HEK293T (cell line): ENCODE results near the gene ZNF579.
A peak's percentile ranks its signal among the peaks of the same experiment; 100 is the strongest.

Source experiments
- CTCF ChIA-PET: fragments of 350-600 bp; formaldehyde crosslinking; extraction: SDS; loops from one replicate; lab custom pipeline; 2021; ENCODE audit warnings: antibody characterized with exemption, inconsistent platforms; lab: Yijun Ruan, JAX
- POLR2A ChIA-PET: fragments of 350-600 bp; formaldehyde crosslinking; extraction: SDS; loops from one replicate; lab custom pipeline; 2020; ENCODE audit warnings: antibody characterized with exemption, inconsistent platforms; lab: Yijun Ruan, JAX
- DNase-seq: peaks from one replicate; pipeline ENCODE4 v3.0.0; 2012; ENCODE audit warnings: mixed read lengths; ENCODE audit errors: extremely low spot score
- ARNT ChIP-seq: fragments of 450-650 bp; IDR thresholded peaks from 2 replicates; pipeline ENCODE4 v1.6.1; 2017; ENCODE audit warnings: mild to moderate bottlenecking
- BHLHE40 ChIP-seq: fragments of 450-650 bp; IDR thresholded peaks from 2 replicates; pipeline ENCODE4 v1.6.1; 2016; ENCODE audit warnings: mild to moderate bottlenecking, moderate library complexity, borderline replicate concordance
- CTBP1 ChIP-seq: fragments of 450-650 bp; IDR thresholded peaks from 2 replicates; pipeline ENCODE4 v1.6.1; 2016; ENCODE audit warnings: borderline replicate concordance
- ELF4 ChIP-seq: fragments of 450-650 bp; IDR thresholded peaks from 2 replicates; pipeline ENCODE4 v1.6.1; 2017; ENCODE audit warnings: antibody characterized with exemption
- FOXA1 ChIP-seq: fragments of 450-650 bp; IDR thresholded peaks from 2 replicates; pipeline ENCODE4 v1.6.1; 2016; ENCODE audit warnings: mild to moderate bottlenecking
- FOXK2 ChIP-seq: fragments of 450-650 bp; IDR thresholded peaks from 2 replicates; pipeline ENCODE4 v1.6.1; 2016; ENCODE audit warnings: mild to moderate bottlenecking
- FOXM1 ChIP-seq: fragments of 450-650 bp; IDR thresholded peaks from 2 replicates; pipeline ENCODE4 v1.6.1; 2017; ENCODE audit warnings: mild to moderate bottlenecking, borderline replicate concordance
- HDGF ChIP-seq: fragments of 450-650 bp; IDR thresholded peaks from 2 replicates; pipeline ENCODE4 v1.6.1; 2017; ENCODE audit warnings: antibody characterized with exemption, borderline replicate concordance
- L3MBTL2 ChIP-seq: fragments of 450-650 bp; conservative IDR thresholded peaks from 2 replicates; pipeline ENCODE4 v1.6.1; 2016; ENCODE audit warnings: mild to moderate bottlenecking
- LEF1 ChIP-seq: fragments of 450-650 bp; IDR thresholded peaks from 2 replicates; pipeline ENCODE4 v1.6.1; 2017; ENCODE audit warnings: mild to moderate bottlenecking, borderline replicate concordance
- NFRKB ChIP-seq: fragments of 450-650 bp; IDR thresholded peaks from 2 replicates; pipeline ENCODE4 v1.6.1; 2016; ENCODE audit warnings: mild to moderate bottlenecking, moderate library complexity
- PKNOX1 ChIP-seq: fragments of 450-650 bp; IDR thresholded peaks from 2 replicates; pipeline ENCODE4 v1.6.1; 2016
- SP1 ChIP-seq: fragments of 450-650 bp; IDR thresholded peaks from 2 replicates; pipeline ENCODE4 v1.6.1; 2017
- SUZ12 ChIP-seq: fragments of 450-650 bp; IDR thresholded peaks from 2 replicates; pipeline ENCODE4 v1.6.1; 2016; ENCODE audit warnings: mild to moderate bottlenecking
- TARDBP ChIP-seq: fragments of 450-650 bp; IDR thresholded peaks from 2 replicates; pipeline ENCODE4 v1.6.1; 2016
- ZNF384 ChIP-seq: fragments of 450-650 bp; IDR thresholded peaks from 2 replicates; pipeline ENCODE4 v1.6.1; 2016

ZNF579 gene

GRCh38 chr19:55580628-55581144, at the start of gene ZNF579:
Gene ZNF579, minus strand, starts transcription at chr19:55580848. Its CDS starts 1,209 bp downstream, at chr19:55579639.
- DNase-seq, result peak; percentile 83
- TF ChIP-seq L3MBTL2 (no peak), FOXM1 (peak; percentile 36; the same call in 1 of the 2 replicates)
- CTCF ChIA-PET, result interaction anchor here (1.2 kb wide), 1 partner anchor 77 kb away, joined by 3 read pairs; no protein-coding TSS in a partner anchor
- POLR2A ChIA-PET, result interaction anchor here (0.6 to 2.7 kb wide), 15 partner anchors 10 to 74 kb away, joined by 3 to 26 read pairs (median 3); partner anchors contain the start of genes FIZ1, ZNF524 and ZNF865

- TF ChIP-seq BHLHE40, result no peak
- TF ChIP-seq SUZ12, result no peak
- TF ChIP-seq CTBP1, result no peak
- no peak for TF ChIP-seq NFRKB
- no peak for TF ChIP-seq ZNF384
- no peak for TF ChIP-seq ARNT
- CTCF ChIA-PET, result no interaction called here
- POLR2A ChIA-PET, result interaction anchor here (1.3 to 1.4 kb wide), 2 partner anchors 22 to 28 kb away, joined by 5 read pairs; partner anchors contain the start of genes U2AF2 and ZNF865
- no peak for DNase-seq
Measured at GRCh38 chr19:55626350-55626749, 45.7 kb upstream of the ZNF579 start.

- no peak for DNase-seq
- ChIA-PET POLR2A (interaction anchor here (0.5 to 2.9 kb wide), 12 partner anchors 8 to 507 kb away, joined by 3 to 24 read pairs (median 5); partner anchors contain the start of genes FIZ1, UBE2S, ZNF524 and ZNF628), CTCF (interaction anchor here (0.6 to 1.1 kb wide), 5 partner anchors 15 to 466 kb away, joined by 3 to 5 read pairs (median 3); partner anchors contain the start of gene ZNF865)
- peak; percentile 69; the same call in 1 of the 2 replicates for TF ChIP-seq ZNF384
- no peak for TF ChIP-seq FOXK2
- TF ChIP-seq ARNT, result no peak
- peak; percentile 62; the same call in 1 of the 2 replicates for TF ChIP-seq PKNOX1
Measured at GRCh38 chr19:55625004-55625326, 44.3 kb upstream of the ZNF579 start.

GRCh38 chr19:55624109-55625003, 43.7 kb upstream of the ZNF579 start, which contains the start of gene ZNF784:
Gene ZNF784, minus strand, starts transcription at chr19:55624566. Its CDS starts 5 bp downstream, at chr19:55624561.
- ChIA-PET POLR2A (interaction anchor here (0.5 to 2.9 kb wide), 14 partner anchors 8 to 507 kb away, joined by 3 to 24 read pairs (median 4); partner anchors contain the start of genes FIZ1, UBE2S, ZNF524 and ZNF628), CTCF (interaction anchor here (0.6 to 1.1 kb wide), 3 partner anchors 18 to 465 kb away, joined by 3 to 5 read pairs (median 3); partner anchors contain the start of gene ZNF865)
- peak; percentile 42; the same call in 1 of the 2 replicates for TF ChIP-seq L3MBTL2
- TF ChIP-seq SP1, result peak; percentile 98
- TF ChIP-seq FOXA1, result no peak
- peak; percentile 94 for DNase-seq

GRCh38 chr19:55623561-55623960, 42.9 kb upstream of the ZNF579 start:
- TF ChIP-seq FOXA1 (no peak), ZNF384 (no peak), BHLHE40 (no peak), SUZ12 (no peak)
- DNase-seq, result no peak
- ChIA-PET POLR2A (interaction anchor here (0.5 to 2.9 kb wide), 5 partner anchors 9 to 25 kb away, joined by 3 to 24 read pairs (median 10); partner anchors contain the start of genes FIZ1 and ZNF865), CTCF (interaction anchor here (0.6 kb wide), 1 partner anchor 85 kb away, joined by 3 read pairs; no protein-coding TSS in a partner anchor)

- ChIA-PET POLR2A (interaction anchor here (1.2 to 2.9 kb wide), 3 partner anchors 9 to 18 kb away, joined by 3 to 24 read pairs (median 12); partner anchors contain the start of gene ZNF865), CTCF (no interaction called here)
- DNase-seq, result no peak
- TF ChIP-seq HDGF (no peak), ARNT (no peak)
Measured at GRCh38 chr19:55623130-55623529, 42.5 kb upstream of the ZNF579 start.

- TF ChIP-seq SP1 (no peak), FOXK2 (no peak), BHLHE40 (no peak), ELF4 (no peak), ARNT (no peak), ZNF384 (no peak), PKNOX1 (no peak), L3MBTL2 (no peak), TARDBP (no peak), SUZ12 (no peak), LEF1 (no peak), FOXA1 (no peak), NFRKB (no peak), CTBP1 (no peak), FOXM1 (no peak), HDGF (no peak)
- POLR2A ChIA-PET, result no interaction called here
Measured at GRCh38 chr19:55622242-55622969, 41.8 kb upstream of the ZNF579 start.

More at GRCh38 chr19:55622242-55622969, 41.8 kb upstream of the ZNF579 start:
- CTCF ChIA-PET, result no interaction called here
- DNase-seq, result no peak
